NCI-H2196 (cell line): ENCODE results near the gene ERVK3-1.
"Not testable (repeated sequence)": the region's sequence is repeated elsewhere in the genome, so short reads cannot be mapped to it uniquely, and the experiment has no call there.

Experiments
- DNase-seq: peaks from one replicate; lab custom pipeline; 2025; ENCODE audit not compliant: unreplicated experiment; lab: John Stamatoyannopoulos, UW

The ERVK3-1 gene

GRCh38 chr19:58305065-58305931 is at the start of gene ERVK3-1:
TSS of gene ERVK3-1 (plus strand) at chr19:58305377. CDS start at chr19:58312169, 6,792 bp downstream.
- DNase-seq: peak; percentile 97

- DNase-seq: not testable (repeated sequence)
Observed at GRCh38 chr19:58258259-58258658, 46.9 kb upstream of the ERVK3-1 start.

- no peak for DNase-seq
Observed at GRCh38 chr19:58261600-58261967, 43.6 kb upstream of the ERVK3-1 start.

- DNase-seq: no peak
Observed at GRCh38 chr19:58261968-58262921, 42.9 kb upstream of the ERVK3-1 start.

- DNase-seq: no peak
Observed at GRCh38 chr19:58262922-58263296, 42.3 kb upstream of the ERVK3-1 start.

- DNase-seq: no peak
Observed at GRCh38 chr19:58265100-58265499, 40.1 kb upstream of the ERVK3-1 start.

- no peak for DNase-seq
Observed at GRCh38 chr19:58268344-58268743, 36.8 kb upstream of the ERVK3-1 start.

- DNase-seq: no peak
Observed at GRCh38 chr19:58274771-58275201, 30.4 kb upstream of the ERVK3-1 start.

GRCh38 chr19:58275564-58275963 is 29.6 kb upstream of the ERVK3-1 start:
- no peak for DNase-seq

GRCh38 chr19:58277197-58277596 is 28.0 kb upstream of the ERVK3-1 start:
- no peak for DNase-seq

- DNase-seq: no peak
Observed at GRCh38 chr19:58277748-58278540, 27.2 kb upstream of the ERVK3-1 start.

GRCh38 chr19:58278541-58279041 is 26.6 kb upstream of the ERVK3-1 start, which contains the start of gene ZNF8:
TSS of gene ZNF8 (plus strand) at chr19:58278955. CDS start at chr19:58279082, 127 bp downstream.
- DNase-seq: peak; percentile 98

GRCh38 chr19:58279042-58279924 is 25.9 kb upstream of the ERVK3-1 start:
- DNase-seq: peak; percentile 68

GRCh38 chr19:58279925-58280316 is 25.3 kb upstream of the ERVK3-1 start:
- no peak for DNase-seq

- DNase-seq: no peak
Observed at GRCh38 chr19:58284199-58284598, 21.0 kb upstream of the ERVK3-1 start.

GRCh38 chr19:58291943-58292342 is 13.2 kb upstream of the ERVK3-1 start:
- no peak for DNase-seq

- DNase-seq: no peak
Observed at GRCh38 chr19:58294743-58295374, 10.3 kb upstream of the ERVK3-1 start.

- no peak for DNase-seq
Observed at GRCh38 chr19:58296104-58296503, 9.1 kb upstream of the ERVK3-1 start.

GRCh38 chr19:58300620-58301019 is 4.6 kb upstream of the ERVK3-1 start:
- DNase-seq: no peak
